ENCODE measurements around the gene DRC3. TPM values are rescaled to one million over a fixed set of nuclear protein-coding genes. Genes with fewer than 3 reads are reported as not detected.

The DRC3 gene
- total RNA-seq, 4 donors from 2014 or later: 1.1 to 3.5 (median 1.7) TPM

GRCh38 chr17:18056214-18056613 lies 83.6 kb downstream of the DRC3 start:
- TF ChIP-seq POLR2AphosphoS5 (IDR thresholded peaks at IDR 0.05) (no peak), CTCF (IDR thresholded peaks at IDR 0.05) (no peak), POLR2A (IDR thresholded peaks at IDR 0.05) (no peak), EP300 (IDR thresholded peaks at IDR 0.05) (no peak)
- ATAC-seq: no peak
- no peaks in the 10 kb centered on the region for H3K9me3 ChIP-seq
- 84 to 89% methylated on average over 3 of the region's 3 CpGs for WGBS, 2 donors (ENCODE audit: low coverage in 1 of 2)
- H3K4me1 ChIP-seq: no peaks in the 10 kb centered on the region
- H3K4me3 ChIP-seq: no peak overlapping the region
- H3K27me3 ChIP-seq: no peaks in the 10 kb centered on the region
- H3K36me3 ChIP-seq: peaks cover 0 to 89% of the 10 kb centered on the region in 2 donors
- H3K27ac ChIP-seq: no peak overlapping the region

- H3K9me3 ChIP-seq: no peaks in the 10 kb centered on the region
- no peak overlapping the region for H3K27ac ChIP-seq
- H3K4me3 ChIP-seq: no peak overlapping the region
- WGBS, 2 donors (ENCODE audit: low coverage in 1 of 2): 59 to 74% methylated on average over 3 of the region's 5 CpGs
- peaks cover 0 to 100% of the 10 kb centered on the region in 2 donors for H3K36me3 ChIP-seq
- ATAC-seq: no peak
- no peaks in the 10 kb centered on the region for H3K4me1 ChIP-seq
- TF ChIP-seq CTCF (IDR thresholded peaks at IDR 0.05): no peak
- TF ChIP-seq EP300 (IDR thresholded peaks at IDR 0.05): no peak
- no peak for TF ChIP-seq POLR2A (IDR thresholded peaks at IDR 0.05)
- no peak for TF ChIP-seq POLR2AphosphoS5 (IDR thresholded peaks at IDR 0.05)
- no peaks in the 10 kb centered on the region for H3K27me3 ChIP-seq
Observed at GRCh38 chr17:18059283-18059682, 86.6 kb downstream of the DRC3 start.

GRCh38 chr17:18064053-18064452 lies 91.4 kb downstream of the DRC3 start:
- no peak for TF ChIP-seq POLR2A (IDR thresholded peaks at IDR 0.05)
- no peak for TF ChIP-seq EP300 (IDR thresholded peaks at IDR 0.05)
- TF ChIP-seq CTCF (IDR thresholded peaks at IDR 0.05): no peak
- ATAC-seq: no peak
- Histone ChIP-seq H3K4me3 (no peak overlapping the region), H3K36me3 (peaks cover 0 to 87% of the 10 kb centered on the region in 2 donors), H3K4me1 (no peaks in the 10 kb centered on the region), H3K27ac (no peak overlapping the region), H3K27me3 (no peaks in the 10 kb centered on the region), H3K9me3 (no peaks in the 10 kb centered on the region)
- 49 to 72% methylated on average over 2 of the region's 2 CpGs for WGBS, 2 donors (ENCODE audit: low coverage in 1 of 2)

GRCh38 chr17:18065546-18065945 lies 92.9 kb downstream of the DRC3 start:
- no peak for TF ChIP-seq EP300 (IDR thresholded peaks at IDR 0.05)
- no peak for TF ChIP-seq POLR2AphosphoS5 (IDR thresholded peaks at IDR 0.05)
- no peak for TF ChIP-seq CTCF (IDR thresholded peaks at IDR 0.05)
- no peak for TF ChIP-seq POLR2A (IDR thresholded peaks at IDR 0.05)

More at GRCh38 chr17:18065546-18065945, 92.9 kb downstream of the DRC3 start:
- Histone ChIP-seq H3K4me1 (no peaks in the 10 kb centered on the region), H3K9me3 (no peaks in the 10 kb centered on the region), H3K36me3 (peaks cover 0 to 72% of the 10 kb centered on the region in 2 donors), H3K27me3 (no peaks in the 10 kb centered on the region), H3K27ac (no peak overlapping the region), H3K4me3 (no peak overlapping the region)
- 93 to 100% methylated on average over 2 to 5 of the region's 11 CpGs for WGBS, 2 donors (ENCODE audit: low coverage in 1 of 2)
- no peak for ATAC-seq

Other genes starting within 250 kb of the DRC3 start
- 10 to 100 TPM; 16.1 to 90.7 (median 56.1) TPM for gene SREBF1, start 135.9 kb upstream of the DRC3 start, total RNA-seq
- gene TOM1L2, start 462 bp upstream of the DRC3 start, total RNA-seq: 10 to 100 TPM; 49.6 to 88.9 (median 74.8) TPM
- 10 to 100 TPM in 3 of 4 donors, 1 to 10 TPM in 1; 8.3 to 19.9 (median 12.3) TPM for gene ATPAF2, start 66.3 kb downstream of the DRC3 start, total RNA-seq
- gene GID4, start 66.5 kb downstream of the DRC3 start, total RNA-seq: 10 to 100 TPM; 22.8 to 44.8 (median 33.9) TPM
- gene DRG2, start 115.1 kb downstream of the DRC3 start, total RNA-seq: 10 to 100 TPM; 27.4 to 43.7 (median 33.9) TPM
- 1 to 10 TPM in 1 of 4 donors, under 1 TPM in 3; 0.59 to 1.2 (median 0.70) TPM for gene MYO15A, start 135.9 kb downstream of the DRC3 start, total RNA-seq
- 100 to 1,000 TPM; 123 to 207 (median 131) TPM for gene ALKBH5, start 211.0 kb downstream of the DRC3 start, total RNA-seq

All from gastroesophageal sphincter (tissue), 4 donors.